Inferior parietal cortex (tissue), 1 donor: ENCODE results near the gene LONP2.
A peak's percentile ranks its signal among the peaks of the same experiment; 100 is the strongest.
"Not testable (repeated sequence)": the region's sequence is repeated elsewhere in the genome, so short reads cannot be mapped to it uniquely, and the experiment has no call there.

Experiments
- DNase-seq: peaks from one replicate; pipeline ENCODE4 v3.0.0-alpha.2; 2016; ENCODE audit errors: extremely low spot score

Gene LONP2

DNA sequence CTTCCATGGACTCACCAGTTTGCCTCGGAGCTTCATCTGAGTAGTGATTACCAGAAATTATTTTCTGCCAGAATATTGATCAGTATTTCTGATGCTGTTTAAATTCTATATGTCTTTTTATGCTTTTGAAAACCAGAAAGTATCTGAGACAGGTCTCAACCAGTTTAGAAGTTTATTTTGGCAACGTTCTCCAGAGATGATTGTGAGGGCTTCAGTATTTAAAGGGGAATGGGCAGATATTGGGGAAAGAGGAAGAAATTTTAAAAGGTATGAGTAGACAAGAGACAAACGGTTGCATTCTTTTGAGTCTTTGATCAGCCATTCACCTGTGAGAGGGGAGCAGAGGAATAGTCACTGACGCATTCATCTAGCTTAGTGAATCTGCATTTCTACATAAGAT lies 47.7 kb downstream of the LONP2 start:
- DNase-seq, result no peak

DNA sequence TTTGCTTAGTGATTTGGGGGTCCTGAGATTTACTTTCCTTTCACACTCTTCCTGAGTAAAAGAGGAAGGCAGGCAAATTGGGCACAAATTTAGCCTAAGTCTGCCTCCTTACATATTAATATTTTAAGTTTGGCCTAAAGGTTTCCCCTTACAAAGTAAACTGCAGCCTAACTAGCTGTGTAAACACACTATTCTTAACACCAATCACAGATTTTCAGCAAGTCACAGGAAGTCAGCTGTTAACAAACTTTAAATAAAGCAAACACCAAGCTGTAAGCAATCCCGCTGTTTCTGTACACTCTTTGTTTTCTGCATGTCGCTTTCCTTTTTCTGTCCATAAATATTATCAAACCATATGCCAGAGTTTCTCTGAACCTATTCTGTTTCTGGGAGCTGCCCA lies 48.4 kb downstream of the LONP2 start:
- DNase-seq, result no peak

DNA sequence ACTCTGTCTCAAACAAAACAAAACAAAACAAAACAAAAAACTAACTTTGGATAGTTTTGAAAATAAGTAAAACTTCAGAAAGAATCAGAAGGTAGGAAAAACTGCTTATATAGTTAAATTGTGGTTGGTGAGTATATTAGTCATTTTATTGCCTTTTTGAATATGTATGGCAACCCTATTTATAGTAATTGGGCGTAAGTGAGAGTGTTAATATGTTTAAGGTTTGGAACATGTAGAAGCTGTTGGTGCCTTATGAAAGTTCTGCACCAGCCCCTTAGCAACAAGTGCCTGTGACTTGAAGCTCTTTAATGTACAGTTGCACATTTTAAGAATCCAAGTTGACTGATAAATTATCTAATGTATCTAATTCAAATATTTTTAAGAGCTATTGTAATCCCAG lies 50.6 kb downstream of the LONP2 start:
- no peak for DNase-seq

DNA sequence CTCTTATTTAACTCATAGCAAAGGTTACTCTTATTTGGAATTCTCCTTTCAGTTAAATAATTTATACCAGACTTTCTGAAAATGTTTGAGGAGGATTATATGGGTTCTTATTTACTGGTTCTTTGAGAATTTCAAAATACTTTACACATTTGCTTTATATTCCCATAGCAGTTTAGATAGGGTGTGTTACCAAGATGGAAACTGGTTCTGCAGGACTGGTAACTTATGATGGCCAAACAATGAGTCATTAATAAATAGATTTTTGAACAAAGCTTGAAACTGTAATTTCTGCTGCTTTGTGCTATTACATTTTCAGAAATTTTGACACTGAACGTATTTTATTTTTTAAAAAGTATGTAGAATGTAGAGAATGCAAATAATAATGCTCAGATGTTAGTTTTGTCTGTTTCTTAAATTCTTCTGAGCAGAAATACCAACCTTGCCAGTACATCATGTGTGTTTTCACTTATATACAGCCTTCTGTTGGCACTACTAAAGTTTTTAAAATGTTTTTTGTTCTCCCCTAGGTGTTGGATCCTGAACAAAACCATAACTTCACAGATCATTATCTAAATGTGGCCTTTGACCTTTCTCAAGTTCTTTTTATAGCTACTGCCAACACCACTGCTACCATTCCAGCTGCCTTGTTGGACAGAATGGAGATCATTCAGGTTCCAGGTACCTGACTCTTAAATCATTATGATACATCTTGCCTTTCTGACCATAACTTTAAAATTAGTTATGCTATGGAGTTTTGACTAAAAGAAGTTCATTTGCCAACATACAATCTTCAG lies 51.6 kb downstream of the LONP2 start:
- no peak for DNase-seq

DNA sequence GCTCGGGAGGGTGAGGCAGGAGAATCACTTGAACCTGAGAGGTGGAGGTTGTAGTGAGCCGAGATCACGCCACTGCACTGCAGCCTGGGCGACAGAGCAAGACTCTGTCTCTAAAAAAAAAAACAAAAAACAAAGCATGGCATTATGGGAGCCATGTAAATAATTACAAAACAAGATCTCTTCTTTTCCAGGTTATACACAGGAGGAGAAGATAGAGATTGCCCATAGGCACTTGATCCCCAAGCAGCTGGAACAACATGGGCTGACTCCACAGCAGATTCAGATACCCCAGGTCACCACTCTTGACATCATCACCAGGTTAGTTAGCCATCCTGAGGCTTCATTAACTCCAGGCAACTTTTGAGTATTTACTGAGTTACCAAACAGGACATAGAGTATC lies 55.4 kb downstream of the LONP2 start:
- DNase-seq, result no peak

DNA sequence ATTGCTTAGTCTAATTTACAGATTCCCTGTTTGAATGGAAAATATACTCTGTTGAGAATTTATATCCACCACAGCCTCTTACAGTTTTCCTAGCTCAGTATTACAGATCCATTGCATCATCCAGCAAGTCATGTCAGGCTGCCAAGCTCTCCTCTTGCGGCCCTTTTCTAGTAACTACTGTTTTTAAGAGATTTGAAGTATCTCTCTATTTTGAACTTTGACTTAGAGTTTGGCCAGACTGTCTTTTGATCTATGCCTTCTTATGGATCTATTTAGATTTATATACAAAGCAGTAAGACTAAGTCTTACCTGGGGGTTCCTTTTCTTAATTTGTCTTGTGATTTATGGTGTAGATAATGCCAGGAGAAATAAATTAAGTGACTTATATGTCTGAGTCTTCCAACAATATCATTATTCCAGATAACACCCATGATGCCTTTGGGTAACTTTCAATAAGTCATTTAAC lies 56.3 kb downstream of the LONP2 start:
- DNase-seq, result no peak

DNA sequence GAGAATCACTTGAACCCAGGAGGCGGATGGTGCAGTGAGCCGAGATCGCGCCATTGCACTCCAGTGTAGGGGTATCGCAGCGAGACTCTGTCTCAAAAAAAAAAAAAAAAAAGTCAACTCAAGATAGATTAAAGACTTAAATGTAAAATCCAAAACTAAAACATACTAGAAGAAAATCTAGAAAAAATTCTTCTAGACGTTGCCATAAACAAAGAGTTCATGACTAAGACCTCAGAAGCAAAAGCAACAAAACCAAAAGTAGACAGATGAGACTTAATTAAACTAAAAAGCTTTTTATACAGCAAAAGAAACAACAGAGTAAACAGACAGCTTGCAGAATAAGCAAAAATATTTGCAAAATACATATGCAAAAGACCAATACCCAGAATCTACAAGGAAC lies 64.4 kb downstream of the LONP2 start:
- DNase-seq, result no peak

DNA sequence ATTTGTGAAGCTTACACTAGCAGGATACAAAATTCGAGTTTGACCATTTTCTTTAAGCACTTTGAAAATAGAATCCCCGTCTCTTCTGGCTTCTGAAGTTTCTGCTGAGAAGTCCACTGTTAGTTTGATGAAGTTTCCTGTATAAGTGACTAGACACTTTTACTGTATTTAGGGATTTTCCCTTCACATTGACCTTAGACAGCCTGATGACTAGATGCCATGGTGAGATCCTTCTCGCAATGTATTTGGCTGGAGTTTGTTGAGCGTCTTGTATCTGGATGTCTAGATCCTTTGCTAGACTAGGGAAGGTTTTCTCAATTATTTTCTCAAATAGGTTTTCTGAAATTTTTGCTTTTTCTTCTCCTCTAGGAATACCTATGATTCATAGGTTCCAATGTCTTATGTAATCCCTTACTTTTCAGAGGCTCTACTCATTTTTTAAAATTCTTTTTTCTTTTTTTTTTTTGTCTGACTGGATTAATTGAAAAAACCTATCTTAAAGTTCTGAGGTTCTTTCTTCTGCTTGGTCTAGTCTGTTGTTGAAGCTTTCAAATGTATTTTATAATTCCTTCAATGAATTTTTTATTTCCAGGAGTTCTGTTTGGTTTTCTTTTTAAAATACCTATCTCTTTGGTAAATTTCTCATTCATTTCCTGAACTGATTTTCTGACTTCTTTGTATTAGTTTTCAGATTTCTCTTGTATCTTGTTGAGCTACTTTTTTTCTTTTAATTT lies 67.0 kb downstream of the LONP2 start:
- DNase-seq, result no peak

DNA sequence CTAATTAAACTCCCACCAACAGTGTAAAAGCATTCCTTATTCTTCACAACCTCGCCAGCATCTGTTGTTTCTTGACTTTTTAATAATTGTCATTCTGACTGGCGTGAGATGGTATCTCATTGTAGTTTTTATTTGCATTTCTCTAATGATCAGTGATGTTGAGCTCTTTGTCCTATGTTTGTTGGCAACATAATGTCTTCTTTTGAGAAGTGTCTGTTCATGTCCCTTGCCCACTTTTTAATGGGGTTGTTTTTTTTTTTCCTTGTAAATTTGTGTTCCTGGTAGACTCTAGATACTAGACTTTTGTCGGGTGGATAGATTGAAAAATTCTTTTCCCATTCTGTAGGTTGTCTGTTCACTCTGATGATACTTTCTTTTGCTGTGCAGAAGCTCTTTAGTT lies 69.8 kb downstream of the LONP2 start:
- DNase-seq, result not testable (repeated sequence)

DNA sequence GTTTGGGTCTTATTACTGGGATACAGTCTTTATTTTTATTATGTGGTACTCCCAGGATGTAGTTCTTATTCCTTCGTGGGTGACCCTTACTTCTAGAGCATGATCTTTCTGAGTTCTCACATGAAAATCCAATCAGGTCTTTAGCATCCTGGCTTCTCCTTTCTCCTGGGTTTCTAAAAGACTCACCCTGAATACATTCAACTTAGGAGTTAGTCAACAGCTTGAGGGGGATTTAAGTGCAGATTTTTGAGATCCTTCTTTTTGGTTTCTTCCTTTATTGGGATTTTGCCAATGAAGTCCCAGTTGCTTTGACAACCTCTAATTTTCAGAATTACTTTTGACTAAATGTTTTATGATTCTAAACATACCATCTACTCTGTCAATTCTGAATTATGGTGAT lies 72.9 kb downstream of the LONP2 start:
- no peak for DNase-seq

DNA sequence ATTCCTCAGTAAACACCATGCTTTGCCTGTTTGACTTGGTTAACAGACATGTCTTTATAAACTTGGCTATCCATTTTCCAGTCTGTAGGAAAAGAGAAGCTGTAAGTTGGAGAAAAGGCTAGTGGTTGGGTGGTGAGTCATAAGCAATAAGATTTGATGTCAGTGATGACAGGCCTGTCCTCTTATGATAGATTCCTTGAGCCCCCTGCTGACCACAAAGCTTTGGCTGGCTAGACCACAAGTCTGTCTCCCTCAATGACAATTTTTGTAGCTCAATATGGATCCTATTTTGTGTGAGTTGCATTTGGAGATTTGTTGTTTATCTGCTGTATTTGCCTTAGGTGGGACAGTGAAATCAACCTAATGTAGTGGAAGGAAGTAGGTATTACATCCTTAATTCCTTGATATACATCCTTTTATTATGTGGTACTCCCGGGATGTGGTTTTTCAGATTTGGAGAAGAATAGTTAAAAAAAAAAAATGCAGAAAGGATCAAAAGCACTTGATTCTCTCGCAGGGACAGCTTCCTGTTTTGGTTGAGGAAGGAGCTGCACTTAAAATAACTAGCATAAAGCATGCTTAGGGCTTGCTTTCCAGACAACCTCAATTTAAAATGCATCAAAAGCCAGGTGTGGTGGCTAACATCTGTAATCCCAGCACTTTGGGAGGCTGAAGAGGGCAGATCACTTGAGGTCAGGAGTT lies 73.7 kb downstream of the LONP2 start:
- DNase-seq, result no peak

DNA sequence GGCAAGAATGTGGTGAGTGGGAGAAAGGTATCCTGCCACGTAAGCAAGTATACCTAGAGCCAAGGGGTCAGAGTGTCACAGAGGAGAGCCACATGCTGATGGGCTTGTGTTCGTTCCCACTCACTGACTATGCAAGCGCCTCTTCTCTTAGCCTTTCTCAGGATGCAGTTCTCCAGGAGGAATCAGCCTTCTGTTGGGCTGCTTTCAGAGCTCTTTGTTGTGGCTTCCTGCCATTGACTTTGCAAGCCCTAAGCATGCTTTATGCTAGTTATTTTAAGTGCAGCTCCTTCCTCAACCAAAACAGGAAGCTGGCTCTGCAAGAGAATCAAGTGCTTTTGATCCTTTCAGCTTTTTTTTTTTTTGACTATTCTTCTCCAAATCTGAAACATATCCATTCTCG lies 74.5 kb downstream of the LONP2 start:
- DNase-seq, result peak; percentile 46

DNA sequence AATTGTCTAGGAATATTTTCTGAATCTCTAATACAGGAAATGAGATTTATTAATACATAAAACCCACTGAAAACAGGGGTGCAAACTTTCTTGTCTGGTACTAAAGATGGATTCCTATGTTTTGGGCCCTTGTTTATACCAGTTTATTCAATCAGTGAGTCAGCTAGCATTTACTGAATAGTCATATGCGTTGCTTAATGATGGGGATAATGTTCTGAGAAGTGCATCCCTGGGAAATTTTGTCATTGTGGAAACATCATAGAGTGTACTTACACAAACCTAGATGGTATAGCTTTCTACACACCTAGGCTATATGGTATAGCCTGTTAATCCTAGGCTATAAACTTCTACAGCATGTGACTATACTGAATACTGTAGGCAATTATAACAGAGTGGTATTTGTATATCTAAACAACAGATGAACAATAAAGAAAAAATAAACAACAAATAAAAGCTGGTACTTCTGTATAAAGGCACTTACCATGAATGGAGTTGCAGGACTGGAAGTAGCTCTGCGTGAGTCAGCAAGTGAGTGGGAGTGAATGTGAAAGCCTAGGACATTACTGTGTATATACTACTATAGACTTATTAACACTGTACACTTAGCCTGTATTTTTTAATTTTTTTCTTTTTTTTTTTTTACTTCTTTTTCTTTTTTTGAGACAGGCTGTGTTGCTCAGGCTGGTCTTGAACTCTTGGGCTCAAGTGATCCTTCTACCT lies 77.4 kb downstream of the LONP2 start:
- DNase-seq, result no peak

DNA sequence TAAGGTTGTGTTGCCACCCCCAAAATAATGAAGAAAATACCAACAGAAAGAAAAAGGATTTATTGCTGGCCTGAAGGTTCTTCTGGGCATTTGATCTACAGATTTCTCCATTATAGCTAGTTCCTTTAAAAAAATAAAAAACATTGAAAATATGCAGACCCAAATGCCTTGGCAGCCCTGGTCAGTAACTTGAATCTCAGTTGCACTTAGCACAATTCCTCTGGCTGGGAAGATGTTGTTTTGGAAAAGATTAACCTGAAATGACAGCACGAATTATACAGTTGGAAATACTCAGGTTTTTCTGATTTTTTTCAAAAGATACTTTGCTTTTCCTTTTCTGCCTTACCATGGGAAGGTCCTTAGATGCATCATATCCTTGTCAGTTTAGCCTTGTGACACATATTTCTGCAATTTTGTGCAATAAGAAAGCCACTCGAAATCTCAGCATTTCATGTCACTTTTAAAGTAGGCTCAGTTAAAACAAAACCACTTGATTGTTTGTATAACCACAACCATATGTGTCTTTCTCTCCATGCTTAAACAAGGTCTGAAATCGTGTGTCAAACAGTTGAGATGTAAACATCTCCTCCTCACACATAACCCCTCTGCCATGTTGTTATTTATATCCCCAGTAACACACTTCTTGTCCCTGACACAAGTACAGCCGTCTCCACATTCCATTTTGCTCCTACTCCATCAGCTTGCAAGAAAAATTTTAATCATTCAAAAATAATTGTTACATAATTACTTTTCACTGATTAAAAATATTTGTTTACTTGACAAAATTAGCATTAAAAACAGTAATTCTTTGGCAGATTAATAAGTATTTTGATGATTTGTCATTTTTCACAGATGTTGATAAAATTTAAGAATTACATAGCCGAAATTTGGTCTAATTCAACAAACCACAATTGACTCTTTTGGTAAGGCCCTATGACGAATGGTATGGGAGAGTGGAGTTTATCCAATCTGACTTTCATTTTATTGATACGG lies 80.0 kb downstream of the LONP2 start:
- DNase-seq, result no peak

DNA sequence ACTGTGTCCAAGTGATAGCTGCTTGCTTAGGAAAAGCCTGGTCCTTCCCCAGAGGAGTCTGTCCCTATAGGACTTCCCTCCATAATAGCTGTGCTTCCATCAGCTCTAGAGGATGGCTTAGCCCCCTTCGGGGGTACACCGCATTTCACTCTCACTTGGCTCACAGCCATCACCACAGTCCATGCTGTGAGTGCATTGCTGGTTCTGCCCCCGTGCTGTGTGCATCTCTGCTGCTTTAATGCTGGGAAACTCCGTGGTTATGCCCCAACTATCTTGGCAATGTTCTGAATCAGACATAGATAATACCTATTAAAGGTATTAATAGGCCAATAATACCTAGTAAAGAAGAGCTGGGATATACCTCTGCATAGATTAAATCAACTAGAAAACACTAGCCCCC lies 82.8 kb downstream of the LONP2 start:
- DNase-seq, result no peak

DNA sequence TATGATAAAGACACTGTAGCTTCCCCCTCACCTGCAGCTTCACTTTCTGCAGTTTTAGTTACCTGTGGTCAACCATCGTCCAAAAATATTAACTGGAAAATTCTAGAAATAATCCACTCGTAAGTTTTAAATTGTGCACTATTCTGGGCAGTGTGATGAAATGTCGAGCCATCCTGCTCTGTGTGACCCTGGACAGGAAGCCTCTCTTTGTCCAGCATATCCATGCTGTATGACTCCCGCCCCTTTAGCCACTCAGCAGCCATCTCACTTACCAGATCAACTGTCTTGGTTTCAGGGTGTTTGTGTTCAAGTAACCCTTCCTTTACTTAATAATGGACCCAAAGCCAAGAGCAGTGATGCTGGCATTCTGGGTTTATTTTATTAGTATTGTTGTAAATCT lies 85.0 kb downstream of the LONP2 start:
- no peak for DNase-seq

DNA sequence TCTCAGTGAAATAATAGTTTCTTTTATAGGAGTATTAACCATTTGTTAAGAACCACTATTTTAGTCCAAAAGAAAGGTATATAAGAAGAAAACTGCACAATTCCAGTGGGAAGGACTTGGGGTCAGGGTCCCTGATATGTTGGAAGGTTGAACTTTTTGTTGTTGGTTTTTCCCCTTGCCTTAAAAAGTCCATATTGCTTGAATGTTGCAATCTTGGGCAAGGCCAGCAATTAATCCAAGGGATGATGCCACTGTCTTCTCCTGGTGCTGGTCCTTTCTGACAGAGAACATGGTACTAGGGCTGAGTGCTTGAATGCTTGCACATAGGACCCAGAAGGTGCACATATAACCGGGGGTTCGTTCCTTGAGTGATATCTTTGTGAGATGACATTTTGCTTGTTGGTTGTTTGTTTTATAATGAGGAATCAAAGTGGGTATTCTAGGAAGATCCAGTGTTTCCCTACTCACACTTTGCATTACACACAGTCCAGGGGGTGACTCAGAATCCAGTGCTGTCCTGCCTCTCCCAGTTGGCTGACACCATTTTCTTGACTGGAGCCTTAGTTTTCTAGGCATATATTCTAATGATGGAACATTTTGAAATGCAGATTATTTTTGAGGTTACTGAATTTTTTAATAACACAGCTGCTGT lies 86.2 kb downstream of the LONP2 start:
- no peak for DNase-seq

DNA sequence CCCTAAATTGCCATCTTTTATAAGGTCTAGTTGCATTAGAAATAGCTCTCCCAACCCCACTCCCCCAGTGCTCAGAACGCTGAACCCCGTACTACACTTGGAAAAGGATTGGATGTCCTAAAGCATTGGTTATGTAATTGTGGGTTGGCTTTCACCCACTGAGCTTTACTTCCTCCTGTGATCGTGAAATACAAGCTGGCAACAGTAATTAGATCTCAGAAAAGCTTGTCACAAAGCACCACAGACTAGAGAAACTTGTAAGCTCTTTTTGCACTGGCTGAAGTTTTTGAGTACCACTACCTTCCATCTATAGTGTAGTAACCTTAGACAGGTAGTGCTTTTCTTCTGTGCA lies 86.7 kb downstream of the LONP2 start:
- DNase-seq, result peak; percentile 51

DNA sequence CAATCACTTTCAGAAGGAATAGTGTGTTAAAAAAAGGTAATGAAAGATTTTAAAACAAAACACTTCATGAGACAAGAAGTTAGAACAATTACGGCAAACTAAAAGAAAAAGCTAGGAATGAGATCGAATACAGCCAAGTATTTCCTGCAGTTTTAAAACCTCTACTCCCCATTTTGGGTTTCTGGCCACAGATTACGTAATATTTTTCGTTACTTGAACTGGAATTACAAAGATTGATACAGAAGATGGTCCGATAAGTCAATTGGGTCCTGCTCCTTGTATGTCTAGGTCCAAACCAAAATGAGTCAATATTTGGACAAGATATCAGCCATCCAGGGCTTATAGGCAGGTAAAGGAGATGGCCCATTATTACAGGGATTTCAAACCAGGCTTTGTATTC lies 88.9 kb downstream of the LONP2 start:
- DNase-seq, result no peak

DNA sequence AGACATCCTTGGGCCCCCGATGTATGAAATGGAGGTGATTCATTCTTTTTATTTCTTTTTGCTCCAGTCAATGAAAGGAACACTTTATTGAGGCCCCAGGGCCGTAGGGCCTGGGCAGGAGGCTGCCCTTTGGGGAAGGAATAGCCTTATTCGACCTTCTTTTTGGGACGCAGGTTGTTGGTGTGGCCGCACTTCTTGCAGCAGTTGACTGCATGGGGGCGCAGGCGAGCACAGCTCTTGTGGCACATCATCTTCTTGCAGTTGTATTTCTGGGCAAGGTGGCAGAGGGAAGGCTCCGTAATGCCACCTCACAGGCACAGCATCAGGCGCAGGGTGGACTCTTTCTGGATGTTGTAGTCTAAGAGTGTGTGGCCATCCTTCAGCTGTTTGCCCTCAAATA lies 90.2 kb downstream of the LONP2 start:
- DNase-seq, result no peak
